GM18508 (cell line): ENCODE results near the gene TMEM178B.
"Not testable (repeated sequence)": the region's sequence is repeated elsewhere in the genome, so short reads cannot be mapped to it uniquely, and the experiment has no call there.

Experiments used
- ATAC-seq: cut with Tn5 transposase; IDR thresholded peaks from one replicate; pipeline ENCODE4 v1.9.1; 2021; ENCODE audit warnings: moderate number of reproducible peaks; ENCODE audit not compliant: insufficient read depth, unreplicated experiment

Gene TMEM178B

GRCh38 chr7:141073173-141073640 is 657 bp upstream of the TMEM178B start:
- ATAC-seq = no peak

DNA sequence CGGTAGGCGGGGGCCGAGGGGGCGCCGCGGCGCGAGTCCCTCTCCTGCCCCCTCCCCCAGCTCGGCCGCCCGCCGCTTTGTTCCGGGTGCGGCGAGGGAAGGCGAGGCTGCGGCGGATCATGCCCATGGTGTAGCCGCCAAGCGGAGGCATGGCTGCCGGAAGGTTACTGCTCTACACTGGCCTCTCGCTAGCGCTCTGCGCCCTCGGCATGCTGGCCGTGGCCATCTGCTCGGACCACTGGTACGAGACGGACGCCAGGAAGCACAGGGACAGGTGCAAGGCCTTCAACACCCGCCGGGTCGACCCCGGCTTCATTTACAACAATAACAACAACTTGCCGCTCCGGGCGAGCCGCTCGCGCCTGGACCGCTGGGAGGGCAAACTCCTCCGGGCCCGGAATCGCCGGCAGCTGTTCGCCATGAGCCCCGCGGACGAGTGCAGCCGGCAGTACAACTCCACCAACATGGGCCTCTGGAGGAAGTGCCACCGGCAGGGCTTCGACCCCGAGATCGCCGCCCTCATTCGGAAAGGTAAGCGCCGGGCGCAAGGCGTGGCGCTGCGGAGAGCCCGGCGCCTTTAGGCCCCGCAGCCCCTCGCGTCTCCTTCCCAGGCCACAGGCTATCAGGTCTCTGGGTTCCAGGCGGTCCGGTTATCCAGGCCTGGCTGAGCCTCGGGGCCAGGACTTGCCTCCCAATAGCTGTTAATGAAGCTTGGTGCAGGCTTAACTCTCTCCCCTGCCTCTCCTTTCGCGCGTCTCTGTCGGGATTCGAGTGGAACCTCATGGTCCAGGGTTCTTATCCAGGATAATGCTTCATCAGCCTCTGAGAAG is 513 bp downstream of the TMEM178B start:
- no peak for ATAC-seq

DNA sequence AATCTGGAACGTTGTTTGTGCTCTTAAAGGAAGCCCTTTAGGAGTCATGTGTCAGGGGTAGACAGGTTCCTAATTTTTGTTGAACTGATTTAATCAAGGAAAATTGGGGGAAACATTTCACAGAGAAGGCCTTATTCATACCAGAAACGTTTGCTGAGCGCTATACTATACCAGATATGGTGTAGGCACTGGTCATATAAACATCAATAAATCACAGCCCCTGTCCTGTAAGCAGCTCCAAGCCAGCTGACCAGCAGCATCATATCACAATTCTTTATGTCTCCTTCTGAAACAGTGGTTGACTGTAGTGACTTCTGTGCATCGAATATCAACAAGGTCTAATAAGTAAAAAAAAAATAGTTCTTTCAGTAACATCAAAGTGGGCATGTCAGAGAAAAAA is 1.1 kb downstream of the TMEM178B start:
- ATAC-seq = no peak

DNA sequence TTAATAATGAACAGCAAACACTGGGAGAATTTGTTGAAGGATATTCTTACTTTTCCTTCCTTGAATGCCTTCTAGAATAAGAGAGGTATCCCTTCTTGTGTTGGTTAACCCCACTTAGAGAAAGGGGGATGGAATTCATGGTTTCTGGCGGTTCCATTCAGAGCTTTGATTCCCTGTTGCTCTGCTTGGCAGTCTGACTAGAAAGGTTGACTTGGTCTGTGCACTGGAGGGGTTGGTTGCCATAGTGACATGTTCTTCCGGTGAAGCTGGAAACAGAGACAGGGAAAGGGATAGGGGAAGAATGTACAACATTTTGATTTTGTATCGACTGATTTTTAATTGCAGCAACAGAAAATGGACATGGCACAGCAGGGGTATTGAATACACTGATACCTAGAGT is 2.5 kb downstream of the TMEM178B start:
- no peak for ATAC-seq

GRCh38 chr7:141079219-141079618 is 5.4 kb downstream of the TMEM178B start:
- no peak for ATAC-seq

DNA sequence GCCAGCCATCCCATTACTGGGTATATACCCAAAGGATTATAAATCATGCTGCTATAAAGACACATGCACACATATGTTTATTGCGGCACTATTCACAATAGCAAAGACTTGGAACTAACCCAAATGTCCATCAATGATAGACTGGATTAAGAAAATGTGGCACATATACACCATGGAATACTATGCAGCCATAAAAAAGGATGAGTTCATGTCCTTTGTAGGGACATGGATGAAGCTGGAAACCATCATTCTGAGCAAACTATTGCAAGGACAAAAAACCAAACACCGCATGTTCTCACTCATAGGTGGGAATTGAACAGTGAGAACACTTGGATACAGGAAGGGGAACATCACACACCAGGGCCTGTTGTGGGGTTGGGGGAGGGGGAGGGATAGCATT is 15.6 kb downstream of the TMEM178B start:
- not testable (repeated sequence) for ATAC-seq

- ATAC-seq = no peak
These were observed 20.6 kb downstream of the TMEM178B start for GRCh38 chr7:141094336-141095070.

- no peak for ATAC-seq
These were observed 23.6 kb downstream of the TMEM178B start for GRCh38 chr7:141097430-141097829.

GRCh38 chr7:141102436-141102835 is 28.6 kb downstream of the TMEM178B start:
- no peak for ATAC-seq

DNA sequence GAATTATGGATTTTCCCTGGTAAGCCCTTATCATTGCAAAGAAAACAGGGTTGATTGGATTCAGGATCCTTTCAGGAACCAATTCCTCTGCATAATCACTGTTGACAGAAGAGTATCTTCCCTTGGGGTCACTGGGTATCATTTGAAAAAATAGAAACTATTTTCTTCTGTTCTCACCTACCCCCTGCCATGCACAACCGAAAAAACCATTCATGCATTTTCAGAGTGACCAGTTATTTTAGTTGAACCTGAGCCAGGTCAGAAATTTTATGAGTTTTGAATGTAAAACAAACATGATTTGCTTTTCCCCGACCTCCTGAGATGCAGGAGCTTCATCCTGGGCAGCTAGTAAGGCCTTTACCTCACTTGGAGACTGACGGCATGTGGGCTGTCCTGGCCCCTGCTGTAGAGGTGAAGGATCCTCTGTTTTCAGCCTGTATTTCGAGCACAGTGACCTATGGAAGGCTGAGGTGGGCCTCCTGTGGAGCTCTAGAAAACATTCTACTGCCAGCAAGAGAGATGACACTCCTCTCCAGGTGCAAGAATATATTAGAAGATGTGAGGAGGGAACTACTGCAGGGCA is 30.1 kb downstream of the TMEM178B start:
- ATAC-seq = no peak

DNA sequence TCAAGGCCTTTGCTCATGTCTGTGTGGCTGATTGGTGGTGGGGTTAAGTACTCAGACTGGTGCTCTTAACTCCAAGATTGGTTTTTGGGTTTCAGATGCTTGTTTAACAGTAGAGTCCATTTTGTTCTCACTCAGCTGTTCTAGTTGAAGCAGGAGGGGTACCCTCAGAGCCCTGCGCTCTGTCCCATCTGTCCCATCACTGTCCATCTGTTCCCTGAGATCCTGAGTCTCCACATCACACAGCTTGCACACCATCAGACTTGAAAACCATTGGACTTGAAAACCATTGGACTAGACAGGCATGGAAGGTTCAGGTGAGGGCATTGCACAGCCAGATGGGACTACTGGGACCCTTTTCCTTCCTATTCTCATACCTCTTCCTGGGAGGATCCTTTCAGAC is 39.3 kb downstream of the TMEM178B start:
- no peak for ATAC-seq

DNA sequence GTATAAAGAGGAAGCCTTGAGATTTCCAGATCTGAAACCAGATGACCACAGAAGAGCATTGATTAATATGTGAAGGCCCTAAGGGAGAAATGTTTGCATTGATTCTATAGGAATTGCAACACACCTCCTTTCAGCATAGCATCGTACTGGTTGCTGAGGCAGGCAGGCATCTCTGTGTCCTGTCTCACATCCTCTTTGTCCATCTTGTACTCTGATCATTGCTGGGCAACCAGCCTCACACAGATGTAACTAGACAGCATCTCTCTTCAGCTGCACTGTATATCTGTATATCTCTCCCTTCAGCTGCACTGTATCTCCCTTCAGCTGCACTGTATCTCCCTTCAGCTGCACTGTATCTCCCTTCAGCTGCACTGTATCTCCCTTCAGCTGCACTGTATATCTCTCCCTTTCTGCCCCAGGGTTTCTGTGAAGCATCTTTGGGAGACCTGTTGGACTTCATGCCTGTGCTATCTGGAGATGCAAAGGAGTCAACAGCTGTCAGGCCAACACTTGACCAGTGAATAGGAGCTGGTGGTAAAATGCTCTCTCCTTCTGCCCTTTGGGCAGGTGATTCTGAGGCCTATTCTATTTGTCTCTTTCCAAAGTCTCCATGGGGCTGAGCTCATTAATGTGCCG is 40.3 kb downstream of the TMEM178B start:
- ATAC-seq = no peak

DNA sequence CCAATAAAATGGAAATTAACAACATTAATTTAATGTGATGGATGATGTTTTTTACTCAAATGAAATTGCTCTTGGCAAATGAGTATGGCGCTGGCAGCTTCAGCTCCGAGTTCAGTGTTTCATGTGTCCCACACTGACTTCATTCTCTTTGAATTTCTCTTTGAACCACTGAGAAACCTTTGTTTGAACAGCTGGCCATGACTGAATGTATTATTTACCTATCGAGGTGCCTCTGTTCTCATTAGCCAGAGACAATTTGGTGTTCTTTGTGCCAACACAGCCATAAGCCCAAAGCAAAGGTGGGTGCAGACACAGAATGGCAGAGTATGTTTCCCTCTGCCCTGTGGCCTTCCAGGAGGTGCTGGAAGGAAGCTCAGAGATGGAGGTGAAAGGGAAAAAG is 42.1 kb downstream of the TMEM178B start:
- ATAC-seq = no peak

DNA sequence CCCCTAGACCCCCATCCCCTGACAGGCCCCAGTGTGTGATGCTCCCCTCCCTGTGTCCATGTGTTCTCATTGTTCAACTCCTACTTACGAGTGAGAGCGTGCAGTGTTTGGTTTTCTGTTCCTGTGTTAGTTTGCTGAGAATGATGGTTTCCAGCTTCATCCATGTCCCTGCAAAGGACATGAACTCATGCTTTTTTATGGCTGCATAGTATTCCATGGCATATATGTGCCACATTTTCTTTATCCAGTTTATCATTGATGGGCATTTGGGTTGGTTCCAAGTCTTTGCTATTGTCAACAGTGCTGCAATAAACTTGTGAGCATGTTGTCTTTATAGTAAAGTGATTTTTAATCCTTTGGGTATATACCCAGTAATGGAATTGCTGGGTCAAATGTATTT is 42.8 kb downstream of the TMEM178B start:
- not testable (repeated sequence) for ATAC-seq

GRCh38 chr7:141118767-141119166 is 44.9 kb downstream of the TMEM178B start:
- ATAC-seq = no peak

DNA sequence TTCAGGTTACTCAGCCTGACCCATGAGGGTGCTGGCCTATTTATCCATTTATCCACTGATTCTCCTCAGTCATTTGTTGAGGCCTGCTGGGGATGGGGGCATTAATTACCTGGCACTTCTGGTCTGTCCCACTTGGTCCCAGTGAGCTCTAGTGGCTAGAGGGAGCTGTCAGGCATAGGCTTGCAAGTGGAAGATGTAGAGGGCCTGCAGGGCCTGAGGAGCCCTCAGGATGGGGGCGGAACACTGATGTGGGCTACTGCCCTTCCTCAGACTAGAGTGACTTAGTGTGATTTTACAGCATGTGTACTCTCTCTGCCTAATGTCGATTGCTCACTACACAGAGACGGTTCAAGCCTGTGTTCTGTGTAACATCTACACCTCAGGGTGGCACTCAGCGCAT is 45.3 kb downstream of the TMEM178B start:
- ATAC-seq = no peak

GRCh38 chr7:141122736-141123135 is 48.9 kb downstream of the TMEM178B start:
- no peak for ATAC-seq

DNA sequence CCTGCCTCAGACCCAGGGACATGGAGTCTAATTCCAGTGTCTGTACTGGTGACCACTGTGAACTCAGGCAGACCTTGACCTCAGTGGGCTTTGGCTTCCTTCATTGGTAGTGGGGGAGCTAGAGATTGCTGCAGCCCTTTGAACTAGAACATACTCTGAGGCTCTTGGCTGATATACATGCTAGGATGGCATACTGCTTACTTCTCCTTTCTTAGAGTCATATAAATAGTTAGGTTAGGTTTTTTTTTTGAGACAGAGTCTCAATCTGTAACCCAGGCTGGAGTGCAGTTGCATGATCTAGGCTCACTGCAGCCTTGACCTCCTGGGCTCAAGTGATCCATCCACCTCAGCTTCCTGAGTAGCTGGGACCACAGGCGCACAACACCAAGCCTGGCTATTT is 49.7 kb downstream of the TMEM178B start:
- no peak for ATAC-seq

GRCh38 chr7:141126107-141126506 is 52.2 kb downstream of the TMEM178B start:
- ATAC-seq = no peak

DNA sequence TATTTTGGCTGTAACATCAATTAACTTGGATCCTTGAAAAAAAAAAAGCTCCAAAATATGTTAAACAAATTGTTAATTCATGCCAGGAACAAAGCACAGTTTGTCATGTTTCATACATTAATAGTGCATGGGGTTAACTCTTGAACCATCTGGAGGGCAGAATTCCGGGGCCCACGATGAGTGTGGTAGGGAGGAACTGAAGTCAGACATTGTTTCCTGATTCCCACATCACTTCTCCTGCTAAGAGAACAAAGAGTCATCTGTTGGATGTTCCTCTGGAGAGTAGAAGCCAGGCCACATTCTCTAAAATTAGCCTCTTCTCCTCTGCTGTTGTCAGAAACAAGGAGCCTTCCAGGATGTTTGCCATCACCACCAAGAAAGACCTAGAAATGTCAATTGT is 54.6 kb downstream of the TMEM178B start:
- ATAC-seq = no peak

GRCh38 chr7:141128931-141129330 is 55.1 kb downstream of the TMEM178B start:
- no peak for ATAC-seq
